ENCODE measurements around the gene C11orf68. TPM values are rescaled to one million over a fixed set of nuclear protein-coding genes. Genes with fewer than 3 reads are reported as not detected.
"Not testable (repeated sequence)": the region's sequence is repeated elsewhere in the genome, so short reads cannot be mapped to it uniquely, and the experiment has no call there.

The C11orf68 gene
- polyA plus RNA-seq, 1 donor, result 30.6 TPM

DNA sequence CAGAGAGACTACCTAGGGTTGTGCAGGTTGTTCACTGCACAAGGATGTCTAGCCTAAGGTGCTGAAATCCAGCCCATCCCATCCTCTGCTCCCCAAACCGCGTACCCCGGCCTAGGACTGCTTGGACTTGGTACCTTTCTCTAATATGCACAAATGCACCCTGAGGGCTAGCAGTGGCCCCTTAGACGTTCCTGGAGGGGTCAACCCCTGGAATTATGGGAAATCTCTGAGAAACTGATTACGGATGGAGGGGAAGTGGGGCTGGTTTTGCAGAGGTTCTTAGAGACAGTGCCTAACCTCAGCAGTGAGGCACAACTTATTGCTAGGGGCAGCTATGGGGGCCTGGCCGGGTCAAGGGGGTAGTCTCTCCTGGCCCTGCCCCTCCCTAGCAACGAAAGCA is 2.5 kb downstream of the C11orf68 start:
- DNase-seq, result no peak

DNA sequence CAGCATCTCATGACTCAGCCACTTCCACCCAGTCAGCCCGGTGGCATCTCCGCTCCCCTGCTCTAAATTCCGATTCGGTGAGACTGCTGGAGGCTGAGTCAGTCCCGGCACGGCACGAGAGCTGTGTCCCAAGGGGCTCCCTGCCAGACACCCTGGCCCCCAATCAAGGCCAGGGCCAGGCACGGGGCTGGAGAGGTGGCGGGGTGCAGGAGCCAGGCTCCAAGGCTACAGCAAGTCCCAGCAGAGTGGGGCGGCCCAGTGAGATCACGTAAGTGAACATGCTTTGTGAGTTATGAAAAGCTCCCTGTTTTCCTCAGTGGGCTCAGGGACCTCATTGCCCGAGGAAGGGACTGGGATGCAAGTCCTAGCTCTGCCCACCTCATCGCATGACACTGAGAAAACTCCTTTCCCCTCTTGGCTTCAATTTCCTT is 3.0 kb downstream of the C11orf68 start:
- DNase-seq, result no peak

DNA sequence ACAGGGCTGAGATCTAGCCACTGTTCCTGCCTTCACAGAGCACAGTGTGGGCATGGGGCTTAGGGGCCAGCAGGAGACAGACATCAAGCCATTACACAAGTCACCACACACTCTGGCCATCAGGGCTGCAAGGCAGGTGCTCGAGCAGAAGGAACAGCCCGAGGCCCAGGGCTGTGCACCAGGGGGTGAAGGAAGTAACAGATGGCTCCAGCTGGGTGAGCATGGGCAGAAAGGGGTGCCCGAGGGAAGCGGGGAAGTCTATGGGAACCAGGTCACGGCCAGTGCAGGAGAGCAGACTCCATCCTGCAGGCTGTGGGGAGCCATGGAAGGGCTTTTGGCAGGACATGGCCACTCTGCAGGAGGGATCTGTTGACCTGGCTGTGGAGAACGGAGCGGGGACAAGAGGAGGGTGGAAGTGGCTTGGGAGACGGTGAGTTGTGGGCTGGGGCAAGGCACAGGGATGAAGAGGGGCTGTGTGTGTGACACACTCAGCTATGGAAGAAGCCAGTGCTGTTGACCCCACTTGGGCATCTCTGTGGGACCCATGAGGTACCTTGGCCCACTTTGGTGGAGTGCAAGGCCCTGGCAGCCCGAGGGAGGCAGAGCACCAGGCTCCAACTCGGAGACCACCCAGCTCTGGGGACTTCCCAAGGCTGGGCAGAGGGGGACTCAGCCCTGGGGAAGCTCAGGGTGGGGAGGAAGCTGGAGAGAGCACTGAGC is 3.6 kb downstream of the C11orf68 start:
- DNase-seq, result no peak

DNA sequence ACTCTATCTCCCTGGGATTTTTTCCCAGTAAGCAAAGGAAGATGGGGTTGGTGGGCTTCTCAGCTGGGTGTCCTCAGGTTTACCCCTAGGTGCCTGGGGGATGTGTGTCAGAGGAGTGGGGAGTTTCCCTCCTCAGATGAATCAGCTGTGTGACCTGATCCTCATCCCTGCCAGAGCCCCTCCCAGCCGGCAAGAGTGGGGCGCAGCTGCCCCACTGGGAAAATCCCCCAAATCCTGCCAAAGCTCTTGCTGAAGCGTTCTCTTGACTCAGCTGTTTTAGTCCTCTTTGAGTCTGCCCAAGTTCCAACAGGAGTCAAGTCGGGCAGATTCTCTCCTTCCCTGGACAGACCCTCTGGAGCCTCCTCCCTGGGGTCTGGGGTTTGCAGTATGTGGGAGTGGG is 6.0 kb downstream of the C11orf68 start:
- no peak for DNase-seq

DNA sequence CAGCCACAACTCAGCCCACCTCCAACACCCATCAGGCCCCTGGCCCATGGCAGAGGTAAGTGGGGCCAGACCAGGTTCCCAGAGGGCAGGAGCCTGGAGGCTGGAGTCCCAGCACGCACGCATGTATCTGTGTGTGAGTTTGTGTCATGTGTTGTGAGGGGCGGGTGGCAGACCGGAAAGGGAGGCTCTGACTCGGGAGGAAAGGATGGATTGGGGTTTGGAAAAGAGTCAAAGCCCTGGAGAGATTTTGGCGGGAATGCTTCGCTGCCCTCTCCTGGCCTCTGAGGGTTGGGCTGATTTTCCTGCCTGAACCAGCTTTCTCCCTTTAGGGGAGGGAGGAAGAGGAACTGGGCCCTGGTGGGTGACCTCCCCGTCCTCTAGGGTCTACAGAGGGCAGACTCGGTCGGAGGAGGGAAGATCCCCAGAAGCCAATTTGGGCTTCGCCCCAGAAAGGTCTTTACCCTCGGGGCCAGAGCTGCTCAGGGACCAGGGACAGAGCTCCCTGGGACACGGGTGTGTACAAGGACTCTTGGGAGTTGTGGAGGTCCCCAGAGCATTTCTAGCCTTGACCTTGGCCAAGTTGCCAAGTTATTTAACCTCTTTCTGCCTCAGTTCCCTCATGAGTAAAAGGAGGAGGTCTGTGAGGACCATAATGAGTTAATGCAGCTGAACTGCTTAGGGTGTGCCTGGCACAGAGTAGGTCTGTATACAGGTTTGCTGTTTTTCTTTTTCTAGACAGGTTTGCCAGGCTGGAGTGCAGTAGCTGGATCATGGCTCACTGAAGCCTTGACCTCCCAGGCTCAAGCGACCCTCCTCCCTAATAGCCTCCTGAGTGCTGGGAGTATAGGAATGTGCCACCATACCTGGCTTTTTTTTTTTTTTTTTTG is 6.9 kb downstream of the C11orf68 start:
- DNase-seq, result no peak

DNA sequence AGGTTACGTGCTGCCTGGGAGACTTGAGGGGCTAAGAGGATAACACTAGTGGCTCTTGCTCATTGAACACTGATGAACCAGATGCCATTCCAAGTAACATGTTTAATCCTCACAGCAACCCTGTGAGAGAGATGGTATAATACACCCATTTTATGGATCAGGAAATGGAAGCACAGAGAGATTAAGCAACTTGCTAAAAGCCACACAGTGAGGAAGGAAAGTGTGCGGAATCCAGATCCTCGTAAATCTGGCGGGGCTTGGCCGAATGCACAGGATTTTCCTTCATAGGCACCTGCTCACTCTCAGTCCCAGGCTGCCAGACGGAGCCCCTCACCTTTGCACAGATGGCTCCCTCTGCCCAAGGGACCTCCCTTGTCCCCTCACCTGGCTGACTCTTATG is 11.0 kb downstream of the C11orf68 start:
- no peak for DNase-seq

DNA sequence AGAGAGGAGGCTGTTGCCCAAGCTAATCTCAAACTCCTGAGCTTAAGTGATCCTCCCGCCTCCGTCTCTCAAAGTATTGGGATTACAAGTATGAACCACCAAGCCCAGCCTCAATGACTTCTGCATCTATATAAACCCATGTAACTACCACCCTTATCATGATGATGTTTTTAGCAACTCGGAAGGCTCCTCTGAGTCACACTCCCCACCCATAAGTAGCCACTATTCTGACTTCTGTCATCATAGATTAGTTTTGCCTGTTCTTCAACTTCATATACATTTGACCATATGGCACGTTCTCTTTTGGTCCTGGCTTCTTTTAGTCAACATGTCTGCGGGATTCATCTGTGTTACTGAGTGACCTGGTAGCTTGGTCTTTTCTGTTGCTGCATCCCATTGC is 12.3 kb downstream of the C11orf68 start:
- no peak for DNase-seq

DNA sequence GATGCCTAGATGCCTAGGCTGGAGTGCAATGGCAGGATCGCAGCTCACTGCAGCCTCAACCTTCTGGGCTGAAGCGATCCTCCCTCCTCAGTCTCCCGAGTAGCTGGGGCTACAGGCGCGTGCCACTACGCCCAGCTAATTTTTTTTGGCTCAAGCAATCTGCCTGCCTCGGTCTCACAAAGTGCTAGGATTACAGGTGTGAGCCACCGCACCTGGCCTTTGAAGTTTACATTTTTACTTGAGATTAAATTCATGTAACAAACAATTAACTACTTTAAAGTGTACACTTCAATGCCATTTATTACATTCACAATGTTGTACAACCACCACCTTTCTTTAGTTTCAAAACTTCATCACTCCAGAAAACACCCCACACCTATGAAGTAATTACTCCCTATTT is 15.1 kb downstream of the C11orf68 start:
- no peak for DNase-seq

DNA sequence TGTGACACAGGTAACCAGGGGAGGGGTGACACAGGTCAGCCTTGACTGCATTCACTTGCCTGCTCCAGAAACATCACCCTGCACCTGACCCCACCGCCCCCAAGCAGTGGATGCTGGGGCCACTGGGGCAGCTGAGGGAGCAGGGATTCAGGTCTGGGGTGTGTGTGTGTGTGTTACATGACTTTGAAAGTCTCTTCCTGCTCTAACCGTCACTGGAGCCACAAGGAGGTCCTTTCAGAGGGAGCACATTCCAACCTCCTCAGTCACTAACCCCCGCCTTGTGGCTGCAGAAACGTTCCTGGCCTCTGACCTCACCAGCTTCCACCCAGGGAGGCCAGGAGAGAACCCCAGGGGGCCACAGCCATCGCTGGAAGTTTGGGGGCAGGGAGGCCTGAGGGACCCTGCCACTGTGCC is 15.8 kb downstream of the C11orf68 start:
- DNase-seq, result no peak

DNA sequence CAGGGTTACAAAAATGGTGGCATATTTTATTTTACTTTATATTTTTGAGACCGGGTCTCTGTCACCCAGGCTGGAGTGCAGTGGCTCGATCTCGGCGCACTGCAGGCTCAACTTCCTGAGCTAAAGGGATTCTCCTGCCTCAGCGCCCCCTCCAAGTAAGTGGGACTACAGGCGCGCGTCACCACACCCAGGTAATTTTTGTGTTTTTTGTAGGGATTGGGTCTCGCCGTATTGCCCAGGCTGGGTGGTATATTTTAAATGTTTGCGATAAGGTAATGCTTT is 18.0 kb downstream of the C11orf68 start:
- no peak for DNase-seq

DNA sequence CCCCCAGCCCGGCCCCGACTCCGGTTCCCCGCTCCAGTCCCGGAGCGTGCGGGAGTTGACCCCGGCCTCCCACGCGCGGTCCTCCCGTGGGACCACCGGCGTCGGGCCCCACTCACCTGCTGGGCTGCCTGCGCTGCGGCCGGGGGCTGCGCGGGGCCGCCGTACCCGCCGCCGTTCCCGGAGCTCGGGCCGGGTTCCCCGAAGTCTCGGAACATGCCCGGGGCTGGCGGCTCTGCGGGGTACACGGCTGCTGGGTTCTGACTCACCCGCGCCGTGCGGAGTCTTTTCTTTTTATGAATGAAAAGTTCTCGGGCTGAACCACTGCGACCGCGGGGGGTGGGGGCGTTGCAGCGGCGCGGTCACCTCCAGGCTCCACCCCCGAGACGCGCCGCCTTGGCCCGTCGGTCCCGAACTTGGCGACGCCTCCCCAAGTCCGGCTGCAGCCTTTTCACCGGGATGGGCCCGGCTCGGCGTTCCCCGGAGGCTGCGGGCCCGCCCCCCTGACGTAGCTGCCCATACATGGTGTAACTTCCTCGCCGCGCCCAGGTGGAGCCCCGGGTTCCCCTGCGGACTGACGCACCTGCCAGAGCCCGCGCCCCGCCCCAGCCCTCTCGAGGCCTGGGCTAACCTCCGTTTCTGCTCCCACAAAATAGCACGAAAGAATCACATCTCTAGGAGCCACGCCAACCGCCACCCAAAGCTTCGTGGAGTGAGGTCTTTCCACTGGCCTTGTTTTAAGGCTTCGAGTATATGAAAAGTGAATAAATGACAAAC is 18.6 kb downstream of the C11orf68 start, which contains the start of gene FOSL1:
Gene FOSL1 (minus strand): TSS at position 264 of the 774 bp plus-strand sequence. CDS start 49 bp downstream, at position 215.
- DNase-seq, result no peak

DNA sequence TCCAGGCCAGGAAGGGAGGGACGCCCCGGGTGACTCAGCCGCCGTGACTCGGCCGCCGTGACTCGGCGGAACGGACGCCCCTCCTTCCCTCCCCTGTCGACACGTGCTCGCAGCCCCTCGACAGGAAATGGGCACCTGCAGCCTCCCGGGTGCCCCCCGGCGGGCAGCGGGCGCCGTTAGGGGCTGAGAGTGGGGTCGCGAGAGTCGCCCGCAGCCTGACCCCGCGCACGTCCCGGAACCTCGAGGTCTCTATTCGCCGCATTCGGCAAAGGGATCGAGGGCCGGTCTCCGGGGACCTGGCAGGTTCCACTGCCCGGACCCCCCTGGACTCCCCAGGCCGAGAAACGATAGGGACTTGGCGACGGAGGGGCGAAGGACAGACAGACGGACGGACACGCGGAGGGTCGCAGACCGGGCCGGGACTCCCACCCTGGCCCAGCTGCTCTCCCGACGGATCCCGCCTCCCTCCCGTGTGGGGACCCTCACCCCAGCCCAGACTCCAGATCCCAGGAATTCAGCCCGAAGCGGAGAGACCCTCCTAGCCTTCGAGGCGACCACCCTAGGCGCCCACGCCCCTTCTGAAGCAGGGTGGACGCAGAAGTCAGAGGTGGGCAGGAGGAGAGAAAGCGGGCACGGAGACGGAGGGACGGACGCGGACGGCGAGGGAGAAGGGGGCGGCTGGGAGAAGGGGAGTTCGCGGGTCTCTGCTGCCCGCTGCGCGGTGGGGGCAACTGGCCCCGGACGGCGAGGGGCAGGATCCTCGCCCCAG is 19.3 kb downstream of the C11orf68 start:
- DNase-seq, result no peak

DNA sequence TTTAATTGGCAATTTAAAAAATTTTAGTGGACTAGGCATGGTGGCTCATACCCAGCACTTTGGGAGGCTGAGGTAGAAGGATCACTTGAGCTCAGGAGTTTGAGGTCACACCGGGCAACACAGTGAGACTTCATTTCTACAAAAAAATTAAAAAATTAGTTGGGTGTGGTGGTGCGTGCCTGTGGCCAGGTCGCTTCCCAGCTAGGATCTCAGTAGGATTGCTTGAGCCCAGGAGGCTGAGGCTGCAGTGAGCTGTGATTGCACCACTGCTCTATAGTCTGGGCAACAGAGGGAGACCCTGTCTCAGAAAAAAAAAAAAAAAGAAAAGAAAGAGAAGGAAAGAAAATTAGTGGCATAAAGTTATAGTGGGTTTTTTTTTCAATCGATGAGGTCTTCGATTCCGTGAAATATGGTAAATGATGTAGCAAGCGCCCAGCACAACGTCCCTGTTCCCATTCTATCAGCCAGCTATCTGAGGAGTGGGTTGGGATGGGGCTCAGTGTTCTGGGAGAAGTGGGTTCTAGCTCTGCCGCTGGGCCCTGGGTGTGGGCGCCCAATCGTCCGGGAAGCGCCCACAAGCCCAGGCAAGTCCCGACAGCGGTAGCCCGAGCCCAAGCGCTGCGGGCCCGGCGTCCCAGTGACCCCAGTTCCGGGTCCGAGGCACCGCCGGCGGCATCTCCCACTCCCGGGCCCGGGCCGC is 20.1 kb downstream of the C11orf68 start:
- no peak for DNase-seq

DNA sequence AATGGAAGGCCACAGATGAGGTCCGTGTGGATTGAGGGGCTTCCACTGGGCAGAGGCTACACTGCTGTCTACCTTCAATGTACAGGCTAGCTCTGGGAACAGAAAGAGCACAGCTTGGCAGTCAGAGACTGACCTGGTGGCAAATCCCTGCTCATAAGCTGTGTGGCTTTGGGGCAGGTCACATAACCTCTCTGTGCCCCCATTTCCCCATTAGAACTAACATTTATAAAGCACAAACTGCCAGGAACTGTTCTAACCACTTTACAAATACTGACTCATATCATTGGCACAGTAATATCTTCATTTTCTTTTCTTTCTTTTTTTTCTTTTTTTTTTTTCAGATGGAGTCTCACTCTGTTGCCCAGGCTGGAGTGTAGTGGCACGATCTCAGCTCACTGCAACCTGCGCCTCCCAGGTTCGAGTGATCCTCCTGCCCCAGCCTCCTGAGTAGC is 21.8 kb downstream of the C11orf68 start:
- no peak for DNase-seq

DNA sequence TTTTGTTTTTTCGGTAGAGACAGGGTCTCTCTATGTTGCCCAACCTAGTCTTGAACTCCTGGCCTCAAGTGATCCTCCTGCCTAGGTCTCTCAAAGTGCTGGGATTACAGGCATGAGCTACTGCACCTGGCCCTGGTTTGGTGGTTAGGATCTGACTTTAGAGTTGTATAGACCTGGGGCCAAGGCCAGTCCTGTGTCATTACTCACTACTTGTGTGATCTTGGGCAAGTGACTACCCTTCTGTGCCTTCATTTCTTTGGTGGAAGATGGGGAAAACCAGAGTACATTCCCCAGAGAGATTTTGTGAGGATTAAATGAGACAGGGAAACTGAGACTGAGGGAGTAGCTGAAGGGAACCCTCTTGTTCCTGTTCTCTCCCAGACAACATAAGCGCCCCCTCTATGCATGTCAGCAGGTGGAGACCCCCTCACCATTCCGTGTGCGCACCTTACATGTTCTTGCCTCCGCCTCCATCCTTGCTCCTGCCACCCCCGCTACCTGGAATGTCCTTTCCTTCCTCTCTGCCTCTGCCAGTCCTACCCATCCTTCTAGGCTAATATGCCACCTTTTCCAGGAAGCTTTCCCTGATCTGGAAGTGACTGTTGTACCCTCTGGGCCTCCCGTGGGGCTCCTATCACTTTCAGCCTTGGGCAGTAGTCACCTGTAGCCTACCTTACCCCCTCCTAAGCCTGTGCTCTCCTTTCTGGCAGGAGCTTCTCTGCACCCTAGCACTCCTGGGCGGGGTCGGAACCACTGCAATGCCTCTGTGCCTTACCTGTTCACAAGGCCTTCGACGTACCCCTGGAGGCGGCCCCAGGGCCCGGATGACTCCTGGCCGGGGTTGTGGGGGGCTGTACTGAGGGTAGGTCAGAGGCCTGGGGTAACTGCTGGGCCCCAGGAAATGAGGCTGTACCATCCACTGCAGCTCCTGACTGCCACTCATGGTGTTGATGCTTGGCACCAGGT is 22.5 kb downstream of the C11orf68 start:
- DNase-seq, result no peak

DNA sequence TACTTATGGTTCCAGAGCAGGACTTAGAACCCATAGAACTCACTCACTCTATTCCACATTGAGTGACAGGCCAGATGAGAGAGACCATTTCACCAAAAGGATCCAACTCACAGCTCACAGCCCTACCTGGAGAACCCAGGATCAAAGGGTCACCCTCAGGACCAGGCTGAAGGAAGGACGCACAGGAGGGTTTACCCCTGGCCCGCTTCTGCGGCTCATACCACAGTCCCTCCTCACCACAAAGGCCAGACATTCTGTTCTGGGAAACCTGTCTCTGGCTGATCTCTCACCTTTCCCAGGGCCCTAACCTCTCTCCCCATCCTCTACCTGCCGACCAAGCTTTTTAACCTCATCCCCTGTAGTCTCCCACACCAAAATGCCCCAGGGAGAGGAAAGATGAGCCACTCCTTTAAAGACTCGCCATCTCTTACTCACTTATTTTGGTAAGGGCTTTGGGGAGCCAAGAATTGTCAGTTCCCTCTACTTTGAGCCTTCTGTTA is 23.3 kb downstream of the C11orf68 start:
- no peak for DNase-seq

DNA sequence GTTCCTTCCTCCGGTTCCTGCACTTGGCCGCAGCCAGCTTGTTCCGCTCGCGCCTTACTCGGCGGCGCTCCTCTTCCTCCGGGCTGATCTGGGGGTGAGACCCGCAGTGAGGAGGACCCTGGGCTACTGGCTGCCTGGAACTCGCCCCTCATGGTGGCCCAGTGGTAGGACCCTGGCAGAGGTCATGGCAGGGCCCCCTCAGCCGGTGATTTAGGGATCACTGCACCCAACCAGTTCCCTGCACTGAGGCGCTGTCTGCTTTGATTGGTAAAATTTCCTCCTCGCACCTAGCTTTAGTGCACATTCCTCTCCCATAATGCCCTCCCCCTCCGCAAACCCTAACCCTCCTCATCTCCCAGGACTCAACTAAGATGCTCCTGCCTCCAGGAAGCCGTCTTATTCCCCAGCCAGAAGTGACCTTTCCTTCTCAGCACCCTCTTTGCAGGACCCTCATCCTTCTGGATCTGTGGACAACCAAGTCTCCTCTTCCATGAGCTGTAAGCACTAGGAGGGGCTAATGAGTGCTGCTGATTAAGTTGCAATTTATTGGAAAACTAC is 24.7 kb downstream of the C11orf68 start:
- DNase-seq, result no peak

DNA sequence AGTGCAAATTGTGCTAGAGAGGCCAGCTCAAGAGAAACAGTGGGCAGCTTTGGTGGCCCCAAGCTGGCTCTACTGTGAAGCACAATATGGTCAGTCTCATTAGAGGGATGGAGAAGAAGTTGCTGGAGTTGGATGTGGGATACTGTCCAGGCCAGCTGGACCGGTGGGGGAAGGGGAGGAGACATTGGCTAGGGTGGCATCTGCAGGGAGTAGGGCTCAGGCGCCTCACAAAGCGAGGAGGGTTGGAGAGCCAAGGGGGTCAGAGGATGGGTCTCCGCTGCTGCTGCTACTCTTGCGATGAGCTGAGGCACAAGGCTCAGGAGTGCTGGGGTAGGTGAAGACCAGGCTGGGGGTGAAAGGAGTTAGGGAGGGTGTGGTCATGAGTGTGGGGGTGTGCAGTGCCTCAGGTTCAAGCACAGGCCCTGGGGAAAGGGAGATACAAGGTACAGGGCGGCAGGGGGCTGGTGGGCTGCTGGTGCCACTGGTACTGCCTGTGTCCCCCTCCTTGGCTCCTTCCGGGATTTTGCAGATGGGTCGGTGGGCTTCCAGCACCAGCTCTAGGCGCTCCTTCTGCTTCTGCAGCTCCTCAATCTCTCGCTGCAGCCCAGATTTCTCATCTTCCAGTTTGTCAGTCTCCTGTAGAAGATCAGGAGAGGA is 26.1 kb downstream of the C11orf68 start:
- no peak for DNase-seq

DNA sequence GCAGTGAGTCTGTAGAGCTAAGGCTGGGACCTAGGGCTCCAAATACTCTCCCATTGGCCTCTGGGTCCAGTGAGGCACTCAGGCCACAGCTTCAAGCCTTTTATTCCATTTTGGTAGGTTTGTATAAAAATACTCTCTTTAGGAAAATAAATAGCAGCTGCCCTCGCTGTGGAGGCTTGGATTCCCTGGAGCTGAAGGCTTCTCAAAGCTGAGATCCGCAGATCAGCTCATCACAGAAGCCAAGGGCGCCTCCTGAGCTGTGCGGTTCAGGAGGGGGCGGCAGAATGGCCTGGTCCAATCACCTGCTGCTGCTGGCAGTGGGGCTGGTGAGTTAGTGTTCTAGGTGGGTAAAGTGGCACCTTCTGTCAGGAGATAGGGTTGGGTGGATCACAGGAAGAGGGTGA is 26.7 kb downstream of the C11orf68 start:
- not testable (repeated sequence) for DNase-seq

Measured in left kidney (tissue), 2 donors.